HUDEP-2 (cell line): ENCODE data around the gene ZNF134.

Experiments used
- DNase-seq, 76 experiments: peaks; one replicate each; lab custom pipeline; 2025; ENCODE audit not compliant: unreplicated experiment in 76 of 76; lab: John Stamatoyannopoulos, UW

The ZNF134 gene

GRCh38 chr19:57633832-57634131 is 19.7 kb downstream of the ZNF134 start:
- no peak for DNase-seq

DNA sequence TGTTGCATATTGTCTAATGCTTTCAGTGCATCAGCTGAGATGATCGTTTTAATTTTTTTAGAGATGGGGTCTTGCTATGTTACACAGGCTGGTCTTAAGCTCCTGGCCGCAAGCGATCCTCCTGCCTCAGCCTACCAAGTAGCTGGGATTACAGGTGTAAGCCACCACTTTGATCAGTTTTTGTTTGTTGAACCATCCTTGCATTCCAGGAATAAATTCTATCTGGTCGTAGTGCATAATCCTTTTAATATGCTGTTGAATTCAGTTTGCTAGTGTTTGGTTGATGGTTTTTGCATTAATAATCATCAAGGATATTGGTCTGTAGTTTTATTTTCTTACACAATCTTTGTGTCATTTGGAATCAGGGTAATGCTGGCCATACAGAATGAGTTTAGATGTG is 23.3 kb downstream of the ZNF134 start:
- no peak for DNase-seq

GRCh38 chr19:57641715-57642234 is 27.7 kb downstream of the ZNF134 start:
- no peak for DNase-seq

DNA sequence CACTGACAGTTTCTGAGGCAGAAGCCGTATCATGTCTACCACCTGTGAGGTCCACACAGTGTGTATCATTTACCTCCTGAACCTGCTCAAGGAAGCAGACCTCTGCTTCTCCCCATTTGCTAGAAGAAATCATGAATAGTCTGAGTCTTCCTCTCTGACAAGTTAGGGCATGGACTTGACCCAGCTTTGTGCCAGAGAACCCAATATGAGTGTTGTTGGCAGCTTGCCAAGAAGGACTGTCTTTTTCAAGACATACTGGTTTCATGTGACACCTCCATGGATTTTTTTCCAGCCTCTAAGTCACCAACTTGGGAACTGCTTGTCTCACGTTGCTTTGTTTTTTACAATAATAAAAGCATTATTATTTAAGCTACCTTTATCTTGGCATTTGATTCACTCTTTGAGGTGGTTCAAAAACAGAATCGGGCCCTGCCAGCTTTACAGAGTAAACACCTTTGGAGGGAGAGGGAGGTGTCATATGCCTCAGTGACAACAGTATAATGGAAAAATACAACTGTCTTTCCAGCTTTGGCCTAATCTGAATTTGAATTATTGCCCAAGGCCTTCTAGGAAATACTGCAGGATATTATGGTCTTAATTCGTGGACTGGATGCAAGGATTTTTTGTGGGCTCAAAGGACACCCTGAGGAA is 28.5 kb downstream of the ZNF134 start:
- DNase-seq, result no peak

GRCh38 chr19:57643734-57644133 is 29.7 kb downstream of the ZNF134 start:
- no peak for DNase-seq

DNA sequence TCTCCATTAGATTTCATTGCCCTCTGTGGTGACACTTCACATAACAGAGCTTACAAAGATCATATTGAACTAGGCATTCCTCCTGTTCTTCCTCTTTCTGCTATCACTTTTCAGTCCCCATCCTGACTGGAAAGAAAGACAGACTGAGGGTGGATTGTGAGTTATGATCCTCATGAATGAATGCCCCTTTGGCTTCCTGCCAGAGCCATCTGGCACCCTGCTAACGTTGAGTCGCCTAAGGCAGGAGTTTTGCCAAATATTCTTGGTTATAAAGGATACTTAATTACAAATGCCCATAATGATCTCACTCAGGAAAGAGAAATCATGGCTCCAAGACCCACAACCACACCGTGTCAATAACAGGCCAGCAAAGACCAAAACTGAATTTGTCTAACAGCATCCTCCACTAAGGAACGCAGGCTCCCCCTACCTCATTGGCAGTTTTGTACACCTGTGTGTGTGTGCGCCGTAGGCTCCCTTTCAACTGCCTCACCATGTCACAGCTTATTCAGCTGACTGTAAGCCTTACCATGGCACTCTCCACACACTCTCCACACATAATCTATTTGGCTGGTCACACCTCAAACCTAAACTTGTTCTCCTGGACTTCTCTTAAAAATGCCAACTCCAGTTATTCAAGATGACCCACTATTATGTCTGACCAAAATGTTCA is 34.4 kb downstream of the ZNF134 start:
- no peak for DNase-seq

- DNase-seq, result no peak
Measured at GRCh38 chr19:57651654-57651996, 37.6 kb downstream of the ZNF134 start.

DNA sequence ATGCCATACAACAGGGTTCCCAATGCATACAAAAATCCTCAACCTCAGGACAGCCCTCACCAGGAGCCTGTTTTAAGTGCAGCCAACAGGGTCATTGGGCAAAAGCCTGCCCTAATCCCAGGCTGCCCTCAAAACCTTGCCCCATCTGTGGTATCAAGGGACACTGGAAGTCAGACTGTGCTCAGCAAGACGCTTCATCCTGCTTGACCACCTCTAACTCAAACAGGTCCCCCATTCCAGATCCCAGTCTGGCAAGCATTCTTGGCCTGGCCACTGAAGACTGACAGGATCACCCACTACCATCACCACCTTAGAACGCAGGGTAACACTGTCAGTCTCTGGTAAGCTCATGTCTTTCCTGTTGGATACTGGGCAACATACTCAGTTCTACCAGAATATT is 39.6 kb downstream of the ZNF134 start:
- DNase-seq, result no peak

GRCh38 chr19:57655443-57655842 is 41.4 kb downstream of the ZNF134 start:
- DNase-seq, result no peak

- DNase-seq, result no peak
Measured at GRCh38 chr19:57656346-57656745, 42.3 kb downstream of the ZNF134 start.

GRCh38 chr19:57664269-57665127 is 50.5 kb downstream of the ZNF134 start:
- peak in 4 of 76 experiments; percentile 3 to 20 (median 7) for DNase-seq

- DNase-seq, result no peak
Measured at GRCh38 chr19:57665261-57665806, 51.3 kb downstream of the ZNF134 start.

DNA sequence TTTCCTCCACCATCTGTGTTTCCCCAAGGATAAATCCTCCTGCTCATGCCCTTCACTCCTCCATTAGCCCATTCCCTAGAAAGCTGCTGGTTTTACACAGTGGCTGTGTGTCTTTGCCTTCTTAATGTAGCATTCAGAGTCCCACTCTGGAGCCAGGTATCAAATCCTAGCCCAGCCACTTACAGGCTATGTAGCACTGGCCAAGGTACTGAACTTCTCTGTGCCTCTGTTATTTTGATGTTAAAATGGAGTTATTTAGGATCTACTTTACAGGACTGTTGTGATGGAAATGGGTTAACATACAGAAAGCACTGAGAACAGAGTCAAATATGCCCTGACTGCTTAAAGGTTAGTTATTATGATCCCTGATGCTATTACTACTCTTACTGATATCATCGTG is 53.2 kb downstream of the ZNF134 start:
- DNase-seq, result no peak

DNA sequence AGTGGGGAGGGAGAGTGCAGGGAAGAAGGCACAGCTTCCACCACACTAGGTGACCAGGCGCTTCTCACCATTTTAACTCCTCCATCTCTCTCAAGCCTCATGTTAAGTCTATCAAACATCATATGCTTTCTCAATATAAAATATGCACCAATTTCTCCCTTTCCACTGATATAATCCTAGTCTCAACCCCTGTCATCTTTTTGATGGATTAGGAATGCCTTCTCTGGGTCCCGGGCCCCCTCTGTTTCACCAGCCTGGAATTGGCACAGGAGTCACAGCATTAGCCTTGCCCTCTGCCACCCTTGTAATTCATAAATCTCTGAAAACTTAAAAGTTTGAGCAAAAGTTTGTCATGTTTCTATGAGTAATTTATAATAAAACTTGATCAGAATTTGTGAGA is 54.6 kb downstream of the ZNF134 start, which contains the start of gene ZSCAN4:
Gene ZSCAN4 (plus strand): TSS at position 301 of the 400 bp plus-strand sequence. CDS start 7,211 bp downstream, outside the sequence.
- no peak for DNase-seq

DNA sequence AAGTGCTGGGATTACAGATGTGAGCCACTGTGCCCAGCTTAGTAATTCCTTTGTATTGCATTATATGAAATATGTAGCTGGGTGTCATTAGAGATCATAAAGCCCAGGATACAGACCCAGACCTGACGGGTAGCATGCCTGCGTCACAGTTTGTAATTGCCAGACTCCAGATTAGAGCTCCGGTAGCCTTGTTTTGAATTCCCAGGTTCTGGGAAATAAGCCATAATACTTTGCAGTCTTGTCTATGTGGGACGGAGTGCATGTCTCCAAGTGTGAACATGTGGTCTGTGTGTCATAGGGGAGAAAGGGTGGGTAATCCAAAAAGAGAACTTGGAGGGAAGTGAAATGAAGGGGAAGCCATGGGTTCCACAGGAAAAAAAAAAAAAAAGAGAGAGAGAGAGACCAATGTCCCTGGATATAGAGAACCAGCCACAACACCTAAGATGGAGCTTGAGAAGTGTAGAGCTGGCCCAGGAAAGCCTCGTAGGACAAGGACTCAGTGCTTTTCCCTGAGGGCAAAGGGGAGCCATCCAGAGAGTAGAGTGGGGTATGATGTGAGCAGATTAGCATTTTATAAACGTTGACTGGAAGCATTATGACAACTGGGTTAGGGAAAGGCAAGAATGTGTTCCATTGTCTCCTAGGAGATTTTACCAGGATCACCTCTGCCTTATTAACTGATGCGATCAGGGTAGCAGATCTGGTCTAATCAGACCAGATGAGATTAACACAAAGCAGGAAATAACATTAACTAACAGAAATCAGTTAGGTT is 57.3 kb downstream of the ZNF134 start:
- no peak for DNase-seq

DNA sequence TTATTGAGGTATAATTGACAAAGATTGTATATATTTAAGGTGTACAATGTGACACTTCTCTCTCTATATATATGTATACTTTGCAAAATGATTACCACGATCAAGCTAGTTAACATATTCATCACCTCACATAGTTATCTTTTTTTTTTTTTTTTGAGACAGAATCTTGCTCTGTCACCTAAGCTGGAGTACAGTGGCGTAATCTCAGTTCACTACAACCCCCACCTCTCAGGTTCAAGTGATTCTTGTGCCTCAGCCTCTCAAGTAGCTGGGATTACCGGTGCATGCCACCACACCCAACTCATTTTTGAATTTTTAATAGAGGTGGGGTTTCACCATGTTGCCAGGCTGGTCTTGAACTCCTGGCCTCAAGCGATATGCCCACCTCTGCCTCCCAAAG is 58.4 kb downstream of the ZNF134 start:
- DNase-seq, result no peak
